Non-pigmented ciliary epithelial cell (primary cell): ENCODE measurements around the gene AGBL1.

Experiments used
- DNase-seq: peaks from one replicate; pipeline ENCODE4 v3.0.0-alpha.2; 2010; ENCODE audit warnings: low read depth

AGBL1 gene

GRCh38 chr15:86079508-86080266 is at the start of gene AGBL1:
Gene AGBL1 (plus strand): TSS chr15:86079871.
- DNase-seq: no peak

DNA sequence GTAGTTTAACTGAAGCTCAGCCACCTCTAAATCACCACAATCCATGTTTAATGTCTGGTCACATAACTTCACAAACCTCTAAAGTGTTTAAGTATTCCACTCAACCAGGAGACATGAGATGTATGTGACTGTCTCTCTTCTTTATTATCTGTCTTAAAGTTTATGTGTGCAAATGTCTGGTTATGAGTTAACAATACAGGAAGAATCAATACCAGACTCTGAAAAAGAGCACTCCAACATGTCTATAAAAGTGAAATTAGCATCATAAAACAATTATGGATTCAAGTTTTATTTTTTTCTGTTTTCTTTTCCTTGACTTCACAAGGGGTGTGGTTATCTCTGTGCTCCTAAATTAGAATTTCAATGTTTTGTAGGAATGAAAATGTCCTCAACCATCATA is 44.8 kb upstream of the AGBL1 start:
- no peak for DNase-seq

- no peak for DNase-seq
Measured at GRCh38 chr15:86036243-86036642, 43.4 kb upstream of the AGBL1 start.

- DNase-seq: no peak
Measured at GRCh38 chr15:86038491-86038890, 41.2 kb upstream of the AGBL1 start.

- no peak for DNase-seq
Measured at GRCh38 chr15:86040356-86041033, 39.2 kb upstream of the AGBL1 start.

DNA sequence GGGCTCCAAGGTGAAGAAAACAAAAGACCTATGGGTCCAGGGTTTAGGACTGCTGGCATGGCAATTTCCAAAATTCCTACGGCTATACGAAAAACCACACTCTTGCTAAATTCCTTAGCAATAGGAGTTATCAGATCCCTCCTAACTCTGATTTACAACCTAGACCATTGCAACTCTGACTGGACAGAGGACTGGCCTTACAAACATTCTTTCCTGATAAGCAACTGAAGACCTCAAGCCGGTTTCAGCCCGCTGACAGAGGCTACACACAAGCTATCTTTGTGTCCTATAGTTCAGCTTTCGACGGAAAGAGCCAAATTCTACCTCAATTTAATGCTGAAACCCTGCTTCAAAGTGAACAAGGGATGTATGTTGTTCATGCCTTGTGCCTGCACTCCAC is 38.3 kb upstream of the AGBL1 start:
- DNase-seq: no peak

DNA sequence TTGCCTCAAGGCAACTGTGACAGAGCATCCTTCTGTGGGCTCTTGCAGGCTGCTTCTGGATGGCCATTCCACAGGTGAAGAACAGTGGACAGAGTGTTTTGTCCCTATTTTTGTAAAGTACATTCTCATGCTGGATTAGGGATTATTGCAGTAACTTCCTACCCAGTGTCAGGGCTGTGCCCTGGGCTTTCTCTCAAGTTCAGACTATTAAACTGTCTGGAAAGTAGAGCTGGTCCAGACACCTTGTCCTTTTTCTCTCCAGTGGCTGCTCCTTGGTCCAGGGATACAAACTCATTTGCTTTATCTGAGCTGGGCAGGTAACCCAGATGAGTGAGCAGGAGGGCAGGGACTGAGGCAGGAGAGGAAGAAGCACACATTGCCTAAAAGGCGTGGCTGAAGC is 37.4 kb upstream of the AGBL1 start:
- DNase-seq: no peak

GRCh38 chr15:86044981-86045380 is 34.7 kb upstream of the AGBL1 start:
- no peak for DNase-seq

- DNase-seq: no peak
Measured at GRCh38 chr15:86054338-86054737, 25.3 kb upstream of the AGBL1 start.

DNA sequence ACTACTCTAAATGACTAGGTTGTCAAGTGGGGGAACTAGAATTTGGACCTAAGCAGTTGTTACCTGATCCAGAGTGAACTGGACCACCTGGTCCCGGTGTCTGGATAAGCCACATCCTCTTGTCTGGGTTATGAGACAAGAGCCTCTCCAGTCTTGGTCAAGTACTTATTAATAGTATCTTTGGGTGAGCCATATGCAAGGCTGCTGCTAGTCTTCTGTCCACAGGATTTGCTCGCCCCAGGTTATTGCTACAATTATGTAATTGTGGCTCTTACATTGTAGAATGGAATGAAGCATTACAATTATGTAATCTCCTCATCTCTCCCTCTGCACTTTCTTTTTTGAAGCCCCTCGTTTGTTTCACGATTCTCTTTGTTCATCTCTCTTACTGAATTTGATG is 24.0 kb upstream of the AGBL1 start:
- no peak for DNase-seq

DNA sequence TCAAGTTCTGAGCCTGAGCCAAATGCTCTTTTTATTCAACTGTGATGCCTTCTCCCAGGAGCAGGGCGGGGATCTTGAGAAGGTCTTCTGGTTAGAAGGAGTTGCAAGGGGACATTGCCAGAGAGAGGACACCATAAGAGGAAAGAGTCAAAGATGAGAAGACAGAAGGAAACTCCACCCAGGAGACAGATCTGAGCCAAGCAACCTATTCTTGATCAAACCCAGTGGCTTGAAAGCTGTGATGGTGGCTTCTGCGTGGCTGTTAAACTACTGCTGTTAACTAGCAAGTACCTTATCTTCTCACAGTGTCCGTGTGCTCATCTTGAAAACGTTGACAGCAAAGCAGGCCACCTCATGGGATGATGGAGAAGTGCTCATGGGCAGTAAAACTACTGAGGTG is 19.8 kb upstream of the AGBL1 start:
- no peak for DNase-seq

GRCh38 chr15:86060674-86061073 is 19.0 kb upstream of the AGBL1 start:
- DNase-seq: no peak

GRCh38 chr15:86061581-86061980 is 18.1 kb upstream of the AGBL1 start:
- no peak for DNase-seq

GRCh38 chr15:86062646-86063243 is 16.9 kb upstream of the AGBL1 start:
- no peak for DNase-seq

GRCh38 chr15:86063356-86064095 is 16.1 kb upstream of the AGBL1 start:
- DNase-seq: no peak

- no peak for DNase-seq
Measured at GRCh38 chr15:86064326-86064725, 15.3 kb upstream of the AGBL1 start.

DNA sequence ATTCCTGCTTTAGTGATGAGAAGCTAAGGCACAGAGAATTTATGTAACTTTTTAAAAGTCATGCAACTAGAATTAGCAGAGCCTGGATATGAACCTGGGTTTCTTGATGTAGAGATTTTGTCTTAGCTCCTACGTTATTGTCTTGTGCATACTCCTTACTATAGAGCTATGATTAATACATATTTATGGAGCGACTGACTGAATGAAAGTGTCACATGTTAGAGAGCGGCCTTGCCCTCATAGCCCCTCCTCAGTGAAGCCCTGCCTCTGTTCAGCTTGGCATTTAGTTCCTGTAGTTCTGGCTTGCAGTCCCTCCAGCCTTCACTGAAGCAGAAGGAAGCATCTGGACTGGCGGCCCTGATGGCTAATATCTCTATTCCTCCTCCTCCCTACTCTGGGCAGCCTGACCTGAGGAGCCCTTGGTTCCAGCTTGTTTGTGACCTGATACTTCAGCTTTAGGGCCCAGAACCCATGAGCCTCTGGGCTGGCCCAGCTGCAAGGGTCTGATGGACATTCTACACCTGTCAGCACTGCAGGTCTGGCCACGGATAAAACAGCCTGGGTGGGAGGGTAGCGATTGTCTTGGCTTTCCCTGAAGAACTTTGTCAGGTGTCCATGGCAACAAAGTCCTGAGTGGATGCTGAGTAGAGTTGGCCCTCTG is 13.4 kb upstream of the AGBL1 start:
- DNase-seq: no peak

- DNase-seq: no peak
Measured at GRCh38 chr15:86073281-86073680, 6.4 kb upstream of the AGBL1 start.

GRCh38 chr15:86076468-86076867 is 3.2 kb upstream of the AGBL1 start:
- DNase-seq: no peak

GRCh38 chr15:86077070-86077469 is 2.6 kb upstream of the AGBL1 start:
- no peak for DNase-seq

GRCh38 chr15:86080302-86080701 is 631 bp downstream of the AGBL1 start:
- DNase-seq: no peak
